ENCODE results near the gene NUDT8. TPM values are rescaled to one million over a fixed set of nuclear protein-coding genes. Genes with fewer than 3 reads are reported as not detected.
"Not testable (repeated sequence)": the region's sequence is repeated elsewhere in the genome, so short reads cannot be mapped to it uniquely, and the experiment has no call there.

Gene NUDT8
- total RNA-seq, 4 donors from 2014 or later = 16.7 to 67.7 (median 51.1) TPM

GRCh38 chr11:67606492-67607295 is 23.0 kb downstream of the NUDT8 start, which contains the start of gene NDUFV1:
Gene NDUFV1 (plus strand): TSS chr11:67606936. CDS start chr11:67607005, 69 bp downstream.
- H3K4me3 ChIP-seq (replicated peaks in 1 of 3) = peak within 1 kb of the TSS; percentile 69 to 86 (median 71)
- no peaks in the 10 kb centered on the region for H3K9me3 ChIP-seq
- TF ChIP-seq POLR2A (IDR thresholded peaks at IDR 0.05) (peak in 1 of 2 donors; percentile 73), CTCF (IDR thresholded peaks at IDR 0.05) (peak; percentile 40 to 87 (median 66))
- 0 to 2% methylated on average over 16 to 30 of the region's 69 CpGs for WGBS, 2 donors
- intact Hi-C loops (cut with DNase I) = no loop called here
- peaks cover 11 to 23% of the 10 kb centered on the region in 2 donors for H3K36me3 ChIP-seq
- H3K27me3 ChIP-seq = no peaks in the 10 kb centered on the region
- peak; percentile 98 to 99 for DNase-seq
- peak within 1 kb of the TSS; percentile 45 to 88 (median 74) for H3K27ac ChIP-seq
- peaks cover 13 to 17% of the 10 kb centered on the region in 2 donors for H3K4me1 ChIP-seq

- TF ChIP-seq POLR2A (IDR thresholded peaks at IDR 0.05) (no peak), CTCF (IDR thresholded peaks at IDR 0.05) (no peak)
- peaks cover 13 to 17% of the 10 kb centered on the region in 2 donors for H3K4me1 ChIP-seq
- intact Hi-C loops (cut with DNase I) = no loop called here
- peak overlapping the region in 2 of 3 donors; percentile 74 to 88 for H3K27ac ChIP-seq
- DNase-seq = peak; percentile 32 to 41
- 48 to 62% methylated on average over 9 to 17 of the region's 17 CpGs for WGBS, 2 donors
- H3K36me3 ChIP-seq = peaks cover 9 to 17% of the 10 kb centered on the region in 2 donors
- peak overlapping the region in 1 of 3 donors; percentile 86 for H3K4me3 ChIP-seq (replicated peaks in 1 of 3)
- H3K27me3 ChIP-seq = no peaks in the 10 kb centered on the region
- no peaks in the 10 kb centered on the region for H3K9me3 ChIP-seq
Observed at GRCh38 chr11:67606093-67606491, 23.6 kb downstream of the NUDT8 start.

- H3K4me1 ChIP-seq = peaks cover 13 to 17% of the 10 kb centered on the region in 2 donors
- intact Hi-C loops (cut with DNase I) = no loop called here
- WGBS, 2 donors = 75 to 77% methylated on average over 9 to 11 of the region's 11 CpGs
- DNase-seq = no peak
- peaks cover 2 to 10% of the 10 kb centered on the region in 2 donors for H3K36me3 ChIP-seq
- TF ChIP-seq POLR2A (IDR thresholded peaks at IDR 0.05) (no peak), CTCF (IDR thresholded peaks at IDR 0.05) (no peak)
- no peak overlapping the region for H3K4me3 ChIP-seq (replicated peaks in 1 of 3)
- no peaks in the 10 kb centered on the region for H3K9me3 ChIP-seq
- H3K27me3 ChIP-seq = no peaks in the 10 kb centered on the region
- no peak overlapping the region for H3K27ac ChIP-seq
Observed at GRCh38 chr11:67605231-67606011, 24.3 kb downstream of the NUDT8 start.

GRCh38 chr11:67604815-67605214 is 24.9 kb downstream of the NUDT8 start:
- Histone ChIP-seq H3K27ac (no peak overlapping the region), H3K36me3 (peaks cover 0 to 6% of the 10 kb centered on the region in 2 donors), H3K9me3 (no peaks in the 10 kb centered on the region), H3K27me3 (no peaks in the 10 kb centered on the region), H3K4me1 (peaks cover 13 to 17% of the 10 kb centered on the region in 2 donors), H3K4me3 (replicated peaks in 1 of 3) (no peak overlapping the region)
- DNase-seq = no peak
- WGBS, 2 donors = 73 to 90% methylated on average over 2 of the region's 2 CpGs
- TF ChIP-seq POLR2A (IDR thresholded peaks at IDR 0.05) (no peak), CTCF (IDR thresholded peaks at IDR 0.05) (no peak)
- intact Hi-C loops (cut with DNase I) = no loop called here

GRCh38 chr11:67604119-67604518 is 25.6 kb downstream of the NUDT8 start:
- peaks cover 13 to 17% of the 10 kb centered on the region in 2 donors for H3K4me1 ChIP-seq
- H3K4me3 ChIP-seq (replicated peaks in 1 of 3); intact Hi-C loops (cut with DNase I); H3K27ac ChIP-seq; H3K9me3 ChIP-seq; H3K36me3 ChIP-seq; H3K27me3 ChIP-seq; DNase-seq: not testable (repeated sequence)
- WGBS, 2 donors = 67 to 81% methylated on average over 3 of the region's 4 CpGs

Data from thyroid gland (tissue), 4 donors.